ENCODE measurements around the gene CGN.

- TF ChIP-seq POLR2A (IDR thresholded peaks at IDR 0.05) (no peak), POLR2AphosphoS5 (IDR thresholded peaks at IDR 0.05) (no peak), CTCF (IDR thresholded peaks at IDR 0.05) (no peak), EP300 (IDR thresholded peaks at IDR 0.05) (no peak)
Observed at GRCh38 chr1:151530461-151530860, 19.3 kb downstream of the CGN start.
